GM21529 (cell line): ENCODE data around the gene LAG3.
"Not testable (repeated sequence)": the region's sequence is repeated elsewhere in the genome, so short reads cannot be mapped to it uniquely, and the experiment has no call there.

Experiments
- ATAC-seq: cut with Tn5 transposase; IDR thresholded peaks from one replicate; pipeline ENCODE4 v1.9.1; 2021; ENCODE audit not compliant: unreplicated experiment

LAG3 gene

DNA sequence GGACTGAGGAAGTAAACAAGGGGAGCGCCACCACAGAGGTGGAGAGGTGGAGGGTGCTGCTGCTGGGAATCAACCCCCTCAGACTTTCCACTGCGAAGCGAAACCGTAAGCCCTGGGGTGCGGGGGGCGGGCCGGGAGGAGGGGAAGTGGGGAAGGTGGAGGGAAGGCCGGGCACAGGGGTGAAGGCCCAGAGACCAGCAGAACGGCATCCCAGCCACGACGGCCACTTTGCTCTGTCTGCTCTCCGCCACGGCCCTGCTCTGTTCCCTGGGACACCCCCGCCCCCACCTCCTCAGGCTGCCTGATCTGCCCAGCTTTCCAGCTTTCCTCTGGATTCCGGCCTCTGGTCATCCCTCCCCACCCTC is at the start of gene LAG3:
Gene LAG3 (plus strand): TSS at position 190 of the 365 bp plus-strand sequence. CDS start 333 bp downstream, outside the sequence.
- ATAC-seq = no peak

DNA sequence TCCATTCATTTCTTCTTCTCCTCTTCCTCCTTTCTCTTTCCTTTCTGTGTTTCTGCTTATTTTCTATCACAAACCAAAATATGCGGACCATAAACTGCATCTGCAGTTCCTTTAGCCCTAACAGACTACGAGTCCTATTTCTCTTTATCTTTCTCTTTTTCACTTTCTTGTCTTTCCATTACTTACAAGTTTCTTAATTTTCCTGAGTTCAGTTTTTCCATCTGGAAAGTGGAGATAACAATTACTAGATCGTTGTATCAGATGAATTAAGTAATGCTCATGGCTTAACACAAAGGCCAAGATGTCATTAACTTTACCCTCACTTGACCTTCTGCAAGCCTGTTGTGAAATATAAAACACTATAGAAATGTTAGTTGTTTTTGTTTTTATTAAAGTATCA is 49.5 kb upstream of the LAG3 start:
- ATAC-seq = no peak

DNA sequence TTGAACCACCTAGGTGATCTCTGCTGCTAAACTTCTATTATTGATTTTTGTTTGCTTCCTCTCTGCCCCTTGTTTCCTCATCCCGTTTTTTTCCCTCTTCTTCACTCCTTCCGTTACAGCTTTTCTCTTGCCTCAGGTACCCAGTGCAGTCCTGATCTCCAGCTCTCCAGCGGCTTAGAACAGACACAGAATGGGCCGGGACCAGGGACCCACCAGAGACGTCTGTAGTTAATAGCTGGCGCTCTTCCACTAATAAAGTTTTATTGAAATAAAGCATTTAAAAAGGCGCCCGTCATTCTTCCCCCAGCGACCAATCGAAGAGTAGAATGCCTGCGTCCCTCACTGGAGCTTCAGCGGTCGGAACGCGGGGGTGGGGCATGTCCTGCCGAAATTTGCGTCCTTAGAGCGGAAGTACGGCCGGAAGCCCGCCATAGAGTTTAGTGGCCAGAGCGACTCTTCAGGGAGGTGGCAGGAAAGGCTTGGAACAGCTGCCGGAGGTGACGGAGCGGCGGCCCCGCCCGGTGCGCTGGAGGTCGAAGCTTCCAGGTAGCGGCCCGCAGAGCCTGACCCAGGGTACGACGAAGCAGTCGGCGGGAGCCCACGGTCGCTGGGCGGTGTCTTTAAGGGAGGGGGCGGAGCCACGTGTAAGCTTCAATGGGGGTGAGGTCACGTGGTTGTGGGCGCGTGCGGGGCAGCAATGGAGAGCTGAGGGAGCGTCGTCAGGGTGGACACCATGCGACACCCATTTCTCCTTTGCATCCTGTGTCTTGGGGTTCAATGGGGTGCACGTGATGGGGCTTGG is 48.5 kb upstream of the LAG3 start, which contains the start of gene COPS7A:
Gene COPS7A (plus strand): TSS at position 440 of the 802 bp plus-strand sequence. CDS start 611 bp downstream, outside the sequence.
- peak; percentile 93 for ATAC-seq

DNA sequence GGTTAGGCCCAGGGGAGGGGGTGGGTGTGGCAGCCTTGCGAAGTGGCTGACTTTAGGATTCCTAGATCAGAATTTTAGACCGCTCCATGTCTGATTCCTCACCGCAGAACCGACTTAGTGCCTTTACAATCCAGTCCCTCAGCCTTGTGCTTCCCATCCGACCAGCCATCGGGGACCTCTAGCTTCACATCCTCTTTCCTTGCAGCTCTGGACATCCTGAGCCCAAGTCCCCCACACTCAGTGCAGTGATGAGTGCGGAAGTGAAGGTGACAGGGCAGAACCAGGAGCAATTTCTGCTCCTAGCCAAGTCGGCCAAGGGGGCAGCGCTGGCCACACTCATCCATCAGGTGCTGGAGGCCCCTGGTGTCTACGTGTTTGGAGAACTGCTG is 47.9 kb upstream of the LAG3 start:
- ATAC-seq = peak; percentile 24

DNA sequence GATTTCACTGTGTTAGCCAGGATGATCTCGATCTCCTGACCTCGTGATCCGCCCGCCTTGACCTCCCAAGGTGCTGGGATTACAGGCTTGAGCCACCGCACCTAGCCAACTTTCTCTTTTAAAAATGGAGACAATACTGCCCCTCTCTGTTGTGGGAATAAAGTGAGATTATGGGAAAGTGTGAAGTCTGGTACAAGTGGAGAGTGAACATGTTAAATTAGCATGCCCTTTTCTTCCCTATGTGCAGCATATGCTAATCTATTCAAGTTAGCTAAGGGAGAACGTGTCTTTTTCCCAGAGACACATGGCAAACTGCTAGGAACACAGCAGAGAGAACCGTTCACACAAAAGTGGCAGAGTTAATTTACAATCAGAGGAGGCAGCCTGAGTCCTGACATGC is 47.0 kb upstream of the LAG3 start:
- ATAC-seq = no peak

DNA sequence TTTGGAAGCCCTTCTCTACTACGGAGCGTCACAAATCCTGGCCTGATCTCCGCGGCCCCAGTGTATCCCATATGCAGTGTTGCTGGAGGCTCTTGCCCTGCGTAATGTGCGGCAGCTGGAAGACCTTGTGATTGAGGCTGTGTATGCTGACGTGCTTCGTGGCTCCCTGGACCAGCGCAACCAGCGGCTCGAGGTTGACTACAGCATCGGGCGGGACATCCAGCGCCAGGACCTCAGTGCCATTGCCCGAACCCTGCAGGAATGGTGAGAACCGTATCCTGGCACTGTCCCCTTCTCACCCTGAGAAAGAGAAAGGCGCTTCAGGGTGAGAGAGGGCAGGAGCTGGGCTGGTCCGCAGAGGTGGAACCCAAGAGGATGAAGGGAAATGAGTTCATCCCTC is 43.1 kb upstream of the LAG3 start:
- ATAC-seq = no peak

DNA sequence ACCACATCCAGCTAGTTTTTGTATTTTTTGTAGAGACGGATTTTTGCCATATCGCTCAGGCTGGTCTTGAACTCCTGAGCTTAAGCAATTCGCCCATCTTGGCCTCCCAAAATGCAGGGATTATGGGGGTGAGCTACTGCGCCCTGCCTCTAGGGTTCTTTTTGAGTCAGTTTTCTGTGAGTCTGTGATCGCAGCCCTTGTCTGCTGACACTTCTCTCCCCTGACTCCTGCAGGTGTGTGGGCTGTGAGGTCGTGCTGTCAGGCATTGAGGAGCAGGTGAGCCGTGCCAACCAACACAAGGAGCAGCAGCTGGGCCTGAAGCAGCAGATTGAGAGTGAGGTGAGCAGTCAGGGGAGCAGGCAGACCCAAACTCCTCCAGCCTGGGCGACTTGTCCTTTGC is 42.2 kb upstream of the LAG3 start:
- ATAC-seq = no peak

DNA sequence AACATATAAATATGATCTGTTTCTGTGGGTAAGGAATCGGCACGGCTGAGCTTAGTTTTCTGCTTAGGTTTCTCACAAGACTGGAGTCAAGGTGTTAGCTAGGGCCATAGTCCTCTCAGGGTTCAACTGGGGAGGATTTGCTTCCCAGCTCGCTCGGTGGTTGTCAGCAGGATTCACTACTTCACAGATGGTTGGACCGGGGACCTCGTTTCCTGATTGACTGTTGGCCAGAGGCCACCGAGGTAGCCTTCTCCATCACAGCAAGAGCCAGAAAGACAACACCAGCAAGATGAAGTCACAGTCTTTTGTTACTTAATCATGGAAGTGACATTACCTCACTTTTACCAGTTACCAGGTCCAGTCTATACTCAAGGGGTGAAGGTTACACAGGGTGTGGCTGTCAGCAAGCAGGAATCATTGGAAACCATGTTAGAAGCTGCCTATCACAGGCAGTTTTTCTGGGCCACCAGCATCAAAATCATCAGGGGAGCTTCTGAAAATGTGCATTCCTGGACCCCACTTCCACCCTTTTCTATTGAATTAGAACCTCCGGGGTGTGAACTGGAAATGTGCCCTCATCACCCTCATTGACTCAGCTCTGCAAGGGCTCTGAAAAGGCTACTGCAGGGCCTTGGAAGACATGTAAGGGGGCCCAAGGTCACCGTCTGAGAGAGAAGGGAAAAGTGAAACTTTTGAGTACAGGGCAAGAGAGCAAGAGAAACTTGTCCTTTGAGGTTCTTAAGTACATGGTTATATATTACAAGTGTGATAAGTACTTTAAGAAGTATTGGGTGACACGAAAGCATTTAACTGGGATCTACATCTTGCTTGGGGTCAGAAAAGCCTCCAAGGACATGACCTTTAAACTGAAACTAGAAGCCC is 37.6 kb upstream of the LAG3 start:
- no peak for ATAC-seq

DNA sequence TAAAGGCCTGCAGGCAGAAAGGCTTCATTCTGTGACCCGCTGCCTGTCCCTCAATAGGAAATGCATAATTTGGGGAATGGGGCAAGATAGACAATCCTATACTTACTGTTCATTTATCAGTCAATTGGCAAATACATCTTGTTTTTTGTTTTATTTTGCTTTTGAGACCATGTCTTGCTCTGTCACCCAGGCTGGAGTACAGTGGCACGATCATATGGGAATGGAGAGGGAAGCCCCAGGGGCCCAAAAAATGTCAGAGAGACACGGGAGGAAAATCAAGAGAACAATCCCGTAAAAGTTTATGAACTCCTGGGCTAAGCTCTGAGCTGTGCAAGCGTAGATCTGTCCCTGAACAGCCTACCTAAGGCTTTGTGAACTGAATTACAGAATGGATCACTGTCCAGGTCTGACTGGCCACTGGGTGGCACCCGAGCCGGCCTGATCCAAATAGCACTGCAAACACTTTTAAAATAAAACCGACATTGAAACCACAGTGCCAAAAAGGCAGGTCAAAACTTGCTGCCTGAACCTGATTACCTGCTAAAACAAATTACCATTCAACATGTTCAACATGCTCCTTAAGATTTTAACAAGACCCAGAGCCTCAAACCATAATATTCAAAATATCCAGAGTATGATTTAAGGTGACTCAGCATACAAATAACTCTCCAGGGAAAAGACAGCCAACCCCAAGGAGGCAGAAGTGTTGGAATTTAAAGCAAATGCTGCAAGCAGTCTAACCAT is 36.7 kb upstream of the LAG3 start:
- ATAC-seq = no peak

DNA sequence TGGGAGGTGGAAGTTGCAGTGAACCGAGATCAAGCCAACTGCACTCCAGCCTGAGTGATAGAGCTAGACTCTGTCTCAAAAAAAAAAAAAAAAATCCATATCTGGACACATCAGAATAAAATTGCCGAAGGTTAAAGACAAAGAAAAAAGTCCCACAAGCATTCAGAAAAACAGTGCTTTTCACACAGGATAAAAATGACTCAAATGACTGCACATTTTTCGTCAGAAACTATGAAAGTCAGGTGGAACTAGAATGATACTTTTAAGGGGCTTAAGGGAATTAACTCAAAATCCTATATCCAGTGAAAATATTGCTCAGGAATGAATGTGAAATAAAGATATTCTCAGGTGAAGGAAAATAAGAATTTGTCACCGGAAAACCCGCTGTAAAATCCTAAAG is 35.6 kb upstream of the LAG3 start:
- no peak for ATAC-seq

DNA sequence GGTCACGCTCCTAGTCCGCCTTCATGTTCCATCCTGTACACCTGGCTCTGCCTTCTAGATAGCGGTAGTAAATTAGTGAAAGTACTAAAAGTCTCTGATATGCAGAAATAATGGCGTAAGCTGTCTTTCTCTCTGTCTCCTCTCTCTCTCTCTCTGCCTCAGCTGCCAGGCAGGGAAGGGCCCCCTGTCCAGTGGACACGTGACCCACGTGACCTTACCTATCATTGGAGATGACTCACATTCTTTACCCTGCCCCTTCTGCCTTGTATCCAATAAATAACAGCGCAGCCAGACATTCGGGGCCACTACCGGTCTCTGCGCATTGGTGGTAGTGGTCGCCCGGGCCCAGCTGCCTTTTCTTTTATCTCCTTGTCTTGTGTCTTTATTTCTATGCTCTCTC is 30.2 kb upstream of the LAG3 start:
- not testable (repeated sequence) for ATAC-seq

DNA sequence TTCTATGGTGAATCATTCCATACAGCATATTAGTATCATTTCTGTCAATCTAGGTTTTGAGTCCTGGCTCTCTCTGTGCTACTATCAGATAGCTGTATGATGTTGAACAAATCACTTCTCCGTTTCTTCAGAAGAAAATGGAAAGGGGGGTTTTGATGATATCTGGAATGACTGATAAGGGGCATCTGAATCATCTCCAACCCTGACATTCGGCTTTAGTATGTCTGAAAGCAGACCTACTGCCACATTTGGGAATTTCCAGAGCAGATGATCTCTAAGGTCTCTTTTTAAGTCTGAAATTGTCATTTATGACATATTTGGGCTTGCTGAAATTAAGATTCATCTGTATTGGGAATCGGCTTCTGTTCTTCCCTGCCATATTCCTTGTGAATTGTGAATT is 29.5 kb upstream of the LAG3 start:
- ATAC-seq = no peak

DNA sequence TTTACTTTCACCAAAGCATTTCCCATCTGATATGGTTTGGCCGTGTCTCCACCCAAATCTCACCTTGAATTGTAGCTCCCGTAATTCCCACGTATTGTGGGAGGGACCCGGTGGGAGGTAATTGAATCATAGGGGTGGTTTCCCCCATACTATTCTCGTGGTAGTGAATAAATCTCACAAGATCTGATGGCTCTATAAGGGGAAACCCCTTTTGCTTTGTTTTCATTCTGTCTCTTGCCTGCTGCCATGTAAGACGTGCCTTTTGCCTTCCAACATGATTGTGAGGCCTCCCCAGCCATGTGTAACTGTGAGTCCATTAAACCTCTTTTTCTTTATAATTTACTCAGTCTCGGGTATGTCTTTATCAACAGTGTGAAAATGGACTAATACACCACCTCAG is 29.0 kb upstream of the LAG3 start:
- ATAC-seq = not testable (repeated sequence)

DNA sequence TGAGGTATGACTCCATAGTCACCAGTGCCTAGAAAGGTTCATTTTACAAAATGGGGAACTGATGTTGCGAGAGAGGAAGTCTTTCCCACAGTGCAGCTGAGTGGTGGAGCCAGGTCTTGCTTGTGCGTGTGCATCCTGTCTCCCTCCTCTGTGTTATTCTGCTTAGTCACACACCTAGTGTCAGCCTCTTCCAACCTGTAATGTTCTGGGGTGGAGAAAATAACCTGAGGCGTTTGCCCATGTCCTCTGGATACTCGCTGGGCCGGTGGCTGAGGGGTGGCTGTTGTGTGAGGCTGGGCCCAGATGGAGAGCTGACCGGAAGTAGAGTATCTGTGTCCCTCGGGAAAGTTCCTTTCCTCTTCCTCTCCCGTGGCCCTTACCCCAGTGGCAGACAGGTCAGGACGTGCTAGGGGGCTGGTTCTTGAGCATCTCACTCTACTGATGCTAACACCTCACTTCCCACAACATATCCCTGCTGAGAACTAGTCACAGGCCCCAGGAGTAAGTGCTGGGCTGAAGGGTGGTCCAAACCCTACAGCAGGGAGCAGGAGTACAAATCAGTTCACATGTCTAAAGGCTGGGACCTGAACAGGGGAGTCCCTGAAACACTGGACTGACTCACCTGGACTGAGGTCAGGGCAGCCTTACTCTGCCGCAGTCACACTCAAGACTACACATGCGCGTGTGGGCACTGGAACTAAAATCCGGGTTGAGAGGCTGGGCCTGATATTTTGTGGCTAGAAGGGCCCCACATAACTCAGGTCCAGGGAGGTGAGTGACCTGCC is 26.4 kb upstream of the LAG3 start:
- no peak for ATAC-seq

DNA sequence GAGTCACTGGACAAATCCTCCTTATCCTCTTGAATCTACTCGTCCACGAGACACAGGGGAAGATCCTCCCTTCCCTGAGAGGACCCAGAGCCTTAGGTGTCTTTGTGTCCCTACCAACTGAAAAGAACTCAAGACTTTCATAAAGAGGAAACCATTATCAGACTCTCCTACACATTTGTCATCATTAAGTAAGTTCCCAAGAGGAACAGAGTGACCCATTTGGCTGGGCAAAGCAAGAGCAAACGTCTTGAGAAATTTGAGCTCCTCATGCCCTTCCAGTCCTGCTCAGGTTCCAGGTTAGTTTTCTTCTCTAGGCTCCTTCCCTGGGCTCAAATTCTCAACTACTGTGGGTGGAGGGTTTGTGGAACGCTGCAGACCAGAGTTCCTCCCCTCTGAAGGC is 25.1 kb upstream of the LAG3 start:
- no peak for ATAC-seq

DNA sequence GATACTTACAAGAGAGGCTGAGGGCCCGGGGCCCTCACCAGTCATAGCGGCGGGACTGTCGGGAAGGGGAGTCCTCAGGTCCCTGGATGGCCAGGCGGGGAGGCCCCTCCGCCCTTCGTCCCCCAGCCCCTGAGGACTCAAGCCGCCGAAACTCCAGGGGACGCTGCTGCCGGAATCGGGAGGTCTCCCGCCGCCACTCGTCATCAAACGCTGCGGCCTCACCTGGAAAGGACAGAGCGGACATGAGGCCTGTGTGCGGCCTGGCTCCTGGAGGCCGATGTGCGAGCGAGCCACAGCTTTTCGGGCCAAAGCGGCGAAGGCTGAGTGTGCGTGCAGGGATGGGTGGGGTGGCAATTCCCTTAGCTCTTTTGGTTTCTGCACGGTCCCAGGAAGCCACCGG is 23.6 kb upstream of the LAG3 start:
- no peak for ATAC-seq

DNA sequence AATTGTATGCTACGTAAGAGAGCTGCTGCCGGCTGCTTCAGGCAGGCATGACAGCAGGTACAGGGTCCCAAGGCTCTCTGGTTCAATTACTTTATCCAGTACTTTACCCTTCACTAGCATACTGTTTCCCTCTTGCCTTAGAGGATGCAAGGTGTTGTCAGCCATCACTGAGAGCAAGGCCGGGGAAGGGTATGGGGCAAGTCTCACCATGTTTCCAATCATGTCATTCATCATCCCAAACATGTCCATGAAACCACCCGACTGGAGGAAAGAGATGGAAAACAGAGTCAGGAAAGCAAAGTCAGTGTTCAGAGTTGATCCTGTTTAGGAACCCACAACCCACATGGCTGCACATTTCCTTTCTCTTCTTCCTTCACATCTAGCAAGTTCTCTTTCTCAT is 21.8 kb upstream of the LAG3 start:
- ATAC-seq = no peak

DNA sequence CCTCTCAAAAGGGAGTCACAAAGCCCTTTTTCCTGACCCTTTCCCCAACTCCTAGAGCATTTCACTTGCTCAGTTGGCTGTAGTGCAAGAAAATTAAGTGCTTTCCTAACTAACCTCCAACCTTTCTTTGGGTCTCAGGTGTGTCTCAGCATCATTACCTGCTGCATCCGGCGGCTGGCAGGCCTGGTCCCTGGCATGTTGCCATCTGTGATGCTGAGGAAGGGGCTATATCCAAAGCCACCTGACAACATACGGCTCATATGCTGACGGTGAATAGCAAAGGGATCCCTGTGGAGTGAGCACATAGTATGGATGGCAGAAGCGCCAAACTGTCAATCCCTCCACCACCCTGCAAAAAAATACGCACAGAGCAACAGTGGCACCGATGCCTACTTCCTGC is 20.6 kb upstream of the LAG3 start:
- ATAC-seq = no peak

DNA sequence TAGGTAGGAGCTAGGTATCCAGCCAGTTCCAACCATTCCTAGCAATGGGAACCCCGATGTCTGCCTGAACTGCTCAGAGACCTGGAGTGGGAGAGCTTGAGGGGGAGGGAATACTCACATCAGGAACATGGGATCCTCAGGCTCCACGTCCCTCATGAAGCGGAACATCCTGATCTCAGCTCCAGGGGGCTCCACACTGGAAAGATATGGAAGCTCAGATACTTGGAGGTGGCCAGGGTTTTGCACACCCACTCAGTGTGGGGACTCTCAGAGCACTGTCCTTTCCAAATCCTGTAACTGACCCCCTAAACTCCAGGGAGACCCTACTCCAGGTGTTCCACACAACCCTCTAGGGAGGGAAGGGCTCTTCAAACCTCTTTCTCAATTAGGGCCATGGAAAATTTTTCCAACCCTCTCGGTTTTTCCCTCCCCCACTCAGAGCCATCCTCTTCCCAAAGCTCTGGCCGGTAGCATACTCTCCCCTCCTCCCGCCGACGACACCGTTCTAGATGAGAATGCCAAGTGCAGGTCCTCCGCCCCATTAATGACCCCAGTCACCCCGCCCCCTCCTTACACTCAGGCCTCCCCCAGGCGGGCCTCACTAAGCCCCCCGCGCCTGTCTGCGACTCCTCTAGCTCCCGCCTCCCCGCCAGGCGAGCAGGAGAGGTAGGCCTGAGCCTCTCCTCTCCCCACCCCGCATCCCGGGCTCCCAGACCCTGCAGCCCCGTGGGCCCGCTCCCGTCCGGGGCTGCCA is 20.0 kb upstream of the LAG3 start:
- no peak for ATAC-seq
